Suprapubic skin (tissue), 4 donors: ENCODE data around the gene RBMS3.

Source experiments
- CTCF ChIP-seq, 2 donors: fragments of 200-600 bp in 1 of 2; fragments of 450-650 bp in 1 of 2; sonication (generic) in 1 of 2; IDR thresholded peaks; one replicate each; pipeline ENCODE4 v1.5.1; 2016 to 2019; ENCODE audit warnings: antibody characterized with exemption in 2 of 2, mild to moderate bottlenecking in 1 of 2, moderate library complexity in 1 of 2
- EP300 ChIP-seq: sonication (generic); formaldehyde crosslinking; IDR thresholded peaks from one replicate; pipeline ENCODE4 v1.6.1; 2017; ENCODE audit warnings: antibody characterized with exemption
- POLR2A ChIP-seq, 2 donors: fragments of 450-650 bp; IDR thresholded peaks; one replicate each; pipeline ENCODE4 v1.6.1; 2017; ENCODE audit warnings: antibody characterized with exemption in 2 of 2, mild to moderate bottlenecking in 2 of 2, moderate library complexity in 2 of 2
- POLR2AphosphoS5 ChIP-seq, 3 donors: sonication (generic); formaldehyde crosslinking; IDR thresholded peaks; one replicate each; pipeline ENCODE4 v1.6.1; 2017; ENCODE audit warnings: antibody characterized with exemption in 3 of 3

DNA sequence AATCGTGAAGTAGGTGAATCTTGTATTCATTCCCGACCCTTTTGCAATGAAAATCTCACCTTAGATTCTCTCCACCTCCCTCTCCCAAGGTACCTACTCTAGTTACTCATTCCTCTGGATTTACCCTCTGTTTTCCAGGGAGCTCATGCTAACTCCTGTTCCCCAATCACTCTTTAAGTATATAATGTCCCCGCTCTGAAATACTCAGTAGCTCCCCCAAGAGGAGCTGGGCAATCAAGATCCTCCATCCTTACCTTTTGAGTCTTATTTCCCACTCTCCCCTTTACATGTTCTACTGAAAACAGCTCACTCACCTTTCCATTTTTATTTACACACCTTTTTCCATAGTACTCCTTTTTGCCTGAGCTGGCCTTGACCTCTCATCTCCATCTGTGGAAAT is 599.9 kb downstream of the RBMS3 start:
- TF ChIP-seq CTCF (IDR thresholded peaks at IDR 0.05) (no peak), EP300 (no peak), POLR2AphosphoS5 (IDR thresholded peaks at IDR 0.05) (no peak), POLR2A (IDR thresholded peaks at IDR 0.05) (no peak)
